ENCODE data around the gene RIC3.

Gene RIC3

DNA sequence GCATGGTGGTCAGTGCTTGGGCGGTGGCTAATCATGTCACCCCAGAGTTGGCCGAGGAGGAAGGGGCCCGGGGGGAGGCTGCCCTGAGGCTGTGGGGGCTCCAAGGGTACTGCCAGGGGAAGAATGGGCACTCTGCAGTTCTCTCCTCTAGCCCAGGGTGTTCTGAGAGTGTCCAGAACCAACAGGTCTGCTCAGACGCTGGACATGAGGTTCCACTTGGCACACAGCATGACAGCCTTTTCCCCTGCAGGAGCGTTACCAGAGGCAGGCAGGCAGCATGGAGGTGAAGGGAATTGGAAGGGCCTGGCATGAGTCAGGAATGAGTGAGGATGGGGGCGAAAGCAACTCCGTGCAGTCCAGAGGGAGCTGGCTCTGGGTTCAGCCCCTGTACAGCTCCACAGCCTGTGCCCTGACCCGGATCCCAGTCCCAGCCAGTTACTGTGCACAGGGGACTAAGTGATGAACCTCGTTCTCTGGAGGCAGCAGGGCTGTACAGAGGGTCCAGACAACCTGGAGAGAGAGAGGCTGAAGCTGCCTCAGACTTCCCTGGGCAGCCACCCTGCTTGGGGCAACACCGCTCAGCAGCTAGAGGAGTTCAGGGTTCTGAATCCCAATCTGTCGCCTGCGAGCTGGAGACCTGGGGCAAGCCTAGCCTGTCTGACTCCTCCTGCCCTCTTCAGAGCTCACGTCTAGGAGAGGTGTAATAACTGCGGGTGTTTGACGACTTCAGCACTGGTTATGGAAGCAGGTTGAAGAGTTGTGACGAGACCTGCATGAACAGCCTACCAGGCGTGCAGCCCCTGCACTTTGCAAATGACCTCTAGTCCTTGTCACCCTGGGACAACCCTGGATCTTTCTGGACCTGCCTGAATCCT is 102.6 kb downstream of the RIC3 start:
- no peak for DNase-seq

DNA sequence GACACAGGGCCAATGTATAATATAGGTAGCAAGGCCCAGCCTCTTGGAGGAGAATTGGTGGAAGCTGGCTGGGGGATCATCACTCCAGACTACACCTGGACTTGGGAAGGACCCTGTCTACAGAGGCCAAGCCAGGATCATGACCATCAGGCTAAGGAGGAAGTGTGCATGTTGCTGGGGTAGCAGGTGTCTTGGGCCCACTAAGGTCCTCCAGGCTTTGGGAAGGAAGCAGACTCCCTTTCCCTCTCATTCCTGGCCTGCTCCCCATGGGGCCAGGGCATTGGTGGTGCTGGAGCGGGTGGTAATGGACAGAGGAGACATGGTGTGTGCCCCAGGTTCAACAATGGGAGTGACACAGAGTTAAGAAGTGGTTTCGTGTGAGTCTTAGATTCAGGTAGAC is 103.8 kb downstream of the RIC3 start:
- DNase-seq = no peak

DNA sequence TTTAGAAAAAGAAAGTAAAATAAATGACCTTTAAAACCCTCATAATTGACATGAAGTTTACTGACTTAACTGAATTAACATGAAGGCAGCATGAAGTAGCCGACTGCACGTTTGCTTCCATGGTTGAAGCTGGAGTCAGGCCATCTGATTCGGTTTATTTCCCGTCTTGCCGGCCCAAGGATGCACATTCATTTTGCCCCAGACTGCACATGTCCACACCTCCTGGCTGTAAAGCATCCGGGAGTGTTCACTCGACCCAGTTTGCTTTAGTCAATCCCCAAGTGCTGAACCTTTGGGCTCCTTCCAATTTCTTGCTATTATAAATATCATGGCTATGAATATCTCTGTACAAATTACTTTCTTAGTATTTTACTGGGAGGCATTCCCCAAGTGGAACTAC is 105.5 kb downstream of the RIC3 start:
- DNase-seq = no peak

DNA sequence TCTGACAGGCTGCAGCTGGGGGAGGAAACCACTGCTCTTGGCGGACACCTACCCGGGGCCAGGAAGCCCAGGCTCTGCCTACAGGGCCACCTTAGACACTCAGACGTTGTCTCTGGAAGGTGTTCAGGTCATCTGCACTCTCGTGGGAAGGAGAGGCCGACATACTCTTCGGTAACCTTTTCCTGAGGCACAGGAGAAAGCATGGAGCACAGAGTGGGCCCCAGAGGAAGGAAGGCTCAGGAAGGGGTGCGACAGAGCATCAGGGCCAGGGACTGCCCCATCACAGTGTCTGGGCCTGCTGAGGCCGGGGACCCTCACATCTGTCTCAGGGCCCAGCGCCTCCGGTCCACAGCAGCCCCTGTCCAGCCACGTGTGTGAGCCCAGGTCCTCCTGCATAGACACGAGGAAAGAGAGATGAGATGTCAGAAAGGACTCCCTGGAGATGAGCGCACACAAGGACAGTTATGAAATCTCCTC is 106.0 kb downstream of the RIC3 start:
- DNase-seq = no peak

DNA sequence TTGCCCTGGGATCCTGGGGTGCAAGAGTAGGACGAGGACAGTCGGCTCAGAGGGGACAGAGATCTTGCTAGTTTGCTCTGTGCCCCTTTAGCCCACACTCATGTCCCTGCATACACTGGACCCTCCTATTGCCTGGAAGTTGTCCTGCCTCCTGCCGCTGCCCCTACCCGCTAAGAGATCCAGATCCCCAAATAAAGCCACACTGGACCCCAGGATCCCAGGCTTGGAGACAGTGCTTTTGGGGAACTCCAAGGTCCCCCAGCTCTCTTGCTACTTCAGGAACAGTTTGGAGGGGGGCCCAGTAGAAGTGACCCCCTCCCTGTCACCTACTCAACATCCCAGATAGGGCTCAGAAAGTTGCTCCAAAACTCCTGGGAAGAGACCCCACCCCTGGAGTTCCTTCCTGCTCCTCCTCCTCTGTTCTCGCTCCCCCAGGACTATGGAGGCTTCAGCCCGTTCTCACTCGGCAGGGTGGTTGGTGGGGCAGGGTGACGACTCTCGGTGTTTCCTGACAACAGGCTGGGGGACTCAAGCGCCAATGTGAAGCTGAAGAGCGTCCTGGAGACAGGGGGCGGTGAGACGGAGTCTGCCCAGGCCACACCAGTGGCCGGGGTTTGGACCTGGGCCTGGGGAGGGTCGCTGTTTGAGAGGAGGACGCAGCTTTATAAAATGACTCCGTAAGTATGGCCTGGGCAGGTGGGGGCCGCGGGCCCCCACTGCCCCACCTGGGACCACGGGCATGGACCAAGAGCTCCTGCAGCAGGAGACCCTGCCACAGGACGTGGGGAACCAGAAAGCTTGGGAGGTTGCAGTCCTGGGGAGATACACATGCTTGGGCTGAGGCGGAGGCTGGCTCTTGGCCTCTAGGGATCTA is 107.0 kb downstream of the RIC3 start:
- no peak for DNase-seq

DNA sequence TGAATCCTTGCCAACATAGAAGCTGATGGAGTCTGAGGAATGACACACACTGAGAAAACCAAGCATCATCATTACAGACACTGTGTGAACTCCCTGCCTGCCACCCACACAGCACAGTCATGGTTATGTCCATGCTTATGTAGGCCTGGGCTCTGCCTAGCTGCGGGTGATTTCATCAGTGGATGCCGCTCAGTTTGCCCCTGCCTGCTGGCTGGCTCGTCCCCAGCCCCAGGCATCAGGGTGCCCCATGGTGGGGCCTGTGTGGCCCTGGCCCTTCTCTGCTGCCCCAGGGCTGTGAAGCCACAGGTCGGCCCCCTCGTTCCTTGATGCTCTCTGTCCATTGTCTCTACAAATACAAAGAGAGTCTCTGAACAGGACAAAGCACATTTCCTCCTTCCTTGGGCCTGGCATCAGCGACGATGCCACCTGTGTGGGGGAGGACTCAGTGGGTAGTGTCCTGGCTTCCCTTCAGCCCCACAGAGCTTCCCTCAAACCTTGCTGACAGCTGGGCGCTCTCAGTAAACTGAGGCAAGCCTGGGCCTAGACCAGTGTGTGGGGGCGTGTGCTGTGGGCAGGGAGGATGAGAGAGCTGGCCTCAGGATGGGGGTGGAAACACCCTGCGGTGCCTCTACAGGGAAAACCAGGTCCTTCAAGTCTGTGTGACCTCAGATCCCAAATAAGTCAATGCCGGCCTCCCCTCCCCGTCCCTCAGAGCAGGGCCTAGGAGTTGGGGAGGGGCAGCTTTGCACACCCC is 107.8 kb downstream of the RIC3 start:
- no peak for DNase-seq

DNA sequence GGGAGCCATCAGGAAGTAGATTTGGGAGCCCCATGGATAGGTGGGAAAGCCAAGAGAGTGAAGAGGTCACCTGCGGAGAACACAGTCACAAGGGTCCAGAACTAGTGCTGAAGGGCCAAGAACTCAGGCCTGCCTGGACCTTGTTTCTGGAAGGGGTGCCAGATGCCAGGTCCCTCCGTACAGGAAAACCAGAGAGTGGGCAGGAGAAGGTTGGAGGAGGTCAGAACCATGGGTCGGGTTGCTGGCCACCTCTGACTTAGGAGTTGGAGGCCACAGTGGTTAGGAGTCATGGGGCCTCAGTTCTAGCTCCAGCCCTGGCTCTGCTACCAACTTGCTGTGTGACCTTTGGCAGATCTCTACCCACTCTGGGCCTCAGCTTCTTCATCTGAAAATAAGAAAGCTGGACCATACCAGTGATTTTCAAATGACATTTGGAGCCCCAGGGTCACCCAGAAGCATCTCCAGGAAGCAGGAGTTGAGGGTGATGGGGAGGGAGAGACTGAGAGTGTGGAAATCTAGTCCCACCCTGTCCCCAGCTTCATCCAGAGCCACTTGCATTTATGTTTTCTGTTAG is 108.6 kb downstream of the RIC3 start:
- no peak for DNase-seq

DNA sequence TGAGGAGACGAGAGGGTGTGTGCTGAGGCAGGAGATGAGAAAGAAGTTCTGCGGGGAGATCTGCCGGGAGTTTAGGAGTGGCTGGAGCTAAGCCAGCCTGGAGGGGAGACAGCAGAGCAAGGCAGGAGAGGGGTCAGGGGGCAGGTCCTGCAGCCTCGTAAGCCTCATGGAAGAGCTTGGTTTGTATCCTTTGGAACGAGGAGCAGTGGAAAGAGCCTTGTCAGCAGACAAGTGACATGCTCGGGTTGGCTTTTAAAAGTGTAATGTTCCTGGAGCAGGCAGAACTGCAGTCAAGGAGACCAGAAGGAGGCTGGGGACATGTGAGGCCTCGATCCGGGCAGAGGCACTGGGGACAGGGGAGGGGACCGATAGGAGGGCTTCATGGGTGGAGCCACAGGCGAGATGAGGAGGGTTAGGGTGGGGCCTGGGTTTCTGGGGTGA is 109.2 kb downstream of the RIC3 start:
- peak; percentile 22 for DNase-seq

DNA sequence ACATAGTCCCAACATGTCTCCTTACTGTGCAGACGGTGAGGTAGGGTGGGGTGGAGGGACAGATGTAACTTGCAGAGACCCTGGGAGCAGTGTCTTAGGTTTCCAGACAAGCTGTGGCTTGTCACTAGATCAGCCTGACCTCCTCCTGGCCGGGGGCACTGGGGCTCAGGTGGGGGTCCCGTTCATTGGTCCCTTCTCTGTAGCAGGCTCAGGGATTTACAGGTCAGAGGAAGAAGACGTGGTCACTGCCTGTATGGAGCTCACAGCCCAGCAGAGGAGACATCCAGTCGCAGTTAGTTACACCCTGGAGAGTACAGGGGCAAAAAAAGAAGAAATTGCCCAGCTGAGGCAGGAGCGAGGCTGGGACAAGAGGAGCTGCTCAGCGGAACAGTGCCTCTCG is 109.8 kb downstream of the RIC3 start:
- DNase-seq = no peak

DNA sequence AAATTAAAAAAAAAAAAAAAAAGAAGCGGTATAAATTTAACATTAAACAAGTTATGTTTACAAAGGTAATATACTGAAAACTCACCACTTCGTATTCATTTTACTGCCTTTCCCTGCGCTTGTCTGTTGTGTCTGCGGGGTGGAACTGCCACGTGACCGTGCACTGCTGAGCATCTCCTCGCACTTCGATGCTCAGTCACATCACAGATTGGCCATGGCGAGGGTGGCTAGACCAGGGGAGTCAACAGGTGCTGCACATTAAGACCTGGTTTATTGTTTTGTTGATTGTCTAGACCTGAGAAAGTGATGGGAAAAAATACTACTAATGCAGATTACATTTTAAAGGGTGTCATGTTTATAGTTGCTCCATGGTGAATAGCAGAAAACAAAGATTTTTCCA is 110.6 kb downstream of the RIC3 start:
- DNase-seq = no peak

DNA sequence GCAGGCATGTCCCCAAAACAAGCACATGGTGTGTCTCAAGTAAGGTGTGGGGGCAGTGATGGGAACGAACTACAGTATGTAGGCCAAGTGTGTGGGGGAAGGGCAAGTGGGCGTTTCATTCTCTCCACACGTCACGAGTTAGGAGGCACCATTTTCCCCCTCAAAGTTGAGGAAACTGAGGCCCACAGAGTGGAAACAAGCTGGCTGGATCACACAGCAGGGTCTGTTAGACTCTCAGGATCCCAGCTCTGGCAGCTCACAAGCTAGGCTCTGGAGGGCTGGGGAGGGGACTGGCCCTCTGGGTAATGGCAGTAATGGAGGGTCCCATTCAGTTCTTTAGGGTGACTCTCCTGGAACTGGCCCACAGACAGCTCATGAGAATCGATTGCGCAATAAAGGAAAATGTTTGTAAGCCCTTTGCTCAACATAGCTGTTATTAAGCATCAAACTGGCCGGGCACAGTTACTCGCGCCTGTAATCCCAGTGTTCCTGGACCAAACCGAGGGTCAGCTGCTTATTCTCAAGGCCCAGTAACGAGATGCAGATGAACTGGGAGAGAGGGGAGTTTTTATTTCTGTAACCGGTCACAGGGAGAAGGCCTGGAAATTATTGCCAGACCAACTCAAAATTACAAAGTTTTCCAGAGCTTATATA is 111.9 kb downstream of the RIC3 start:
- DNase-seq = no peak
